Thoracic aorta (tissue), 2 donors: Measurements from ENCODE around the gene IQGAP1. TPM values are rescaled to one million over a fixed set of nuclear protein-coding genes. Genes with fewer than 3 reads are reported as not detected.

ENCODE experiments used
- ATAC-seq: fragments of 150-250 bp; one replicate; pipeline ENCODE4 v1.8.0; 2017; ENCODE audit warnings: low read depth; ENCODE audit not compliant: insufficient number of reproducible peaks, low FRiP score
- DNase-seq: peaks from one replicate; pipeline ENCODE4 v3.0.0-alpha.2; 2020; ENCODE audit warnings: low spot score
- H3K27ac ChIP-seq, 2 donors: fragments of 200-600 bp; sonication (generic); 1 replicate in 1 of 2; 2 replicates in 1 of 2; pipeline ENCODE4 v1.5.1; 2016; ENCODE audit warnings: mild to moderate bottlenecking in 2 of 2, moderate library complexity in 2 of 2
- H3K27me3 ChIP-seq: fragments of 200-600 bp; sonication (generic); replicated peaks from 2 replicates; pipeline ENCODE4 v1.6.0; 2016; ENCODE audit warnings: mild to moderate bottlenecking; ENCODE audit not compliant: insufficient read depth
- H3K36me3 ChIP-seq: fragments of 200-600 bp; sonication (generic); one replicate; pipeline ENCODE4 v1.5.1; 2016
- H3K4me1 ChIP-seq, 2 donors: fragments of 200-600 bp; sonication (generic); 1 replicate in 1 of 2; 2 replicates in 1 of 2; pipeline versions ENCODE4 v1.5.1 to v1.6.0; 2016; ENCODE audit warnings: low read depth in 2 of 2, mild to moderate bottlenecking in 1 of 2; ENCODE audit not compliant: control insufficient read depth in 1 of 2
- H3K4me3 ChIP-seq: fragments of 200-600 bp; sonication (generic); 2 replicates; pipeline ENCODE4 v1.5.1; 2016; ENCODE audit warnings: mild to moderate bottlenecking
- H3K9me3 ChIP-seq: fragments of 200-600 bp; sonication (generic); 2 replicates; pipeline ENCODE4 v1.5.1; 2016
- CTCF ChIP-seq: fragments of 200-600 bp; sonication (generic); IDR thresholded peaks from one replicate; pipeline ENCODE4 v1.5.1; 2019; ENCODE audit warnings: antibody characterized with exemption
- total RNA-seq, 2 donors: library from RNA; depleted of rRNA; stranded (reverse); fragments of >200 nt; gene quantifications; one replicate each; pipeline versions ENCODE4 v1.1.0 to v1.2.3, GENCODE V29; 2016

Gene IQGAP1
- total RNA-seq, 2 donors from 2014 or later = 280 to 340 TPM

DNA sequence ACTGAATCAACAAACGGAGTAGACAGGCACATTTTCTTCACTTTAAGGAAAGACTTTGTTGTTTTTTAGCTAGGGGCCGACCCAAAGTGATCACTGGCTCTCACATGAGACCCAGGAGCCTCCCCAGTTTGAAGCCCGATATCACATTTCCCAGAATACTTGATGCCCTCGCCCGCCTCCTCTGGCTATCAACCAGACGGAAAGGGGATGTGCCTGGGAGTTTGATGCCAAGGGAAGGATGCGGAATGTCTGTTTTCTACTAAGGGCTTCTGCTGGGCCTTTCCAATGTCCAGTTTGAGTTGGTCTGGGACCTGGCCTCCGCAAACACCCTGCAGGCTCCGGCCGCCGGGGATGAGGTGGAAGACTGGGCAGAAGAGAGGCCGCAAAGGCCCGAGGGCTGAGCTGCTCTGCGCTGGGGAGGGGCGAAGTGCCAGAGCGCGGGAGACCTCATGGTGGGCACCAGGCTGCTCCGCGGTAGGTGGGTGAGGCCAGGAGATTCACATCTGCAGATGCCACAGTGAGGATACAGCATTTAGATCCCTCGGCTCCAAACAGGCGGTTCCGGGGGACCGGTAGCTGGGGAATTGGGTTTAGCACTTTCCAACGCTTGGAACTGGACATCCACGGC, 36.4 kb upstream of the IQGAP1 start:
- Histone ChIP-seq H3K36me3 (no peaks in the 10 kb centered on the region), H3K27ac (no peak overlapping the region), H3K4me1 (peaks cover 0 to 11% of the 10 kb centered on the region in 2 donors), H3K27me3 (no peaks in the 10 kb centered on the region), H3K4me3 (peak overlapping the region; percentile 76), H3K9me3 (no peaks in the 10 kb centered on the region)
- DNase-seq (no peak), ATAC-seq (no peak)
- no peak for TF ChIP-seq CTCF

- TF ChIP-seq CTCF = no peak
- Histone ChIP-seq H3K4me1 (peaks cover 0 to 11% of the 10 kb centered on the region in 2 donors), H3K36me3 (no peaks in the 10 kb centered on the region), H3K27ac (peak within 1 kb of the TSS; percentile 26 to 42), H3K27me3 (no peaks in the 10 kb centered on the region), H3K9me3 (no peaks in the 10 kb centered on the region), H3K4me3 (peak within 1 kb of the TSS; percentile 76)
- DNase-seq = peak; percentile 72
- ATAC-seq = peak; percentile 99
Observed at GRCh38 chr15:90352107-90352893, 35.7 kb upstream of the IQGAP1 start, which contains the start of gene ZNF774. Gene ZNF774, plus strand, starts transcription at chr15:90352284. Its CDS starts 2,377 bp downstream, at chr15:90354661.

DNA sequence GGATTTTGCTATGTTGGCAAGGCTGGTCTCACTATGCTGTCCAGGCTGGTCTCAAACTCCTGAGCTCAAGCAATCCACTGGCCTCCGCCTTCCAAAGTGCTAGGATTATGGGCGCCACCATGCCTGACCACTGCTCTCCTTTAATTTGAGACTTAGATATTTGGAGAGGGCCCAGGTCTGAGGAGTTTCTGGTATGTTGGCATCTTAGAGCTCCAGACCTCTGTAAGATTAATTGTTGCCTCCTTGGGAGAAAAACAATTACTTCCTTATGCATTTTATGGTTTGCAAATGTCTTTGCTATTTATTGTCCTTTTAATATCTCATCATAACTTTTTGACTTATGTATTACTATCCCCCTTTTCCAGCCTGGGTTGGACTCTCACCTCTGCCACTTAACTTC, 33.1 kb upstream of the IQGAP1 start:
- H3K27me3 ChIP-seq = no peaks in the 10 kb centered on the region
- DNase-seq = no peak
- H3K27ac ChIP-seq = no peak overlapping the region
- no peaks in the 10 kb centered on the region for H3K9me3 ChIP-seq
- no peaks in the 10 kb centered on the region for H3K36me3 ChIP-seq
- TF ChIP-seq CTCF = no peak
- H3K4me1 ChIP-seq = peaks cover 0 to 11% of the 10 kb centered on the region in 2 donors
- no peak for ATAC-seq
- H3K4me3 ChIP-seq = no peak overlapping the region

DNA sequence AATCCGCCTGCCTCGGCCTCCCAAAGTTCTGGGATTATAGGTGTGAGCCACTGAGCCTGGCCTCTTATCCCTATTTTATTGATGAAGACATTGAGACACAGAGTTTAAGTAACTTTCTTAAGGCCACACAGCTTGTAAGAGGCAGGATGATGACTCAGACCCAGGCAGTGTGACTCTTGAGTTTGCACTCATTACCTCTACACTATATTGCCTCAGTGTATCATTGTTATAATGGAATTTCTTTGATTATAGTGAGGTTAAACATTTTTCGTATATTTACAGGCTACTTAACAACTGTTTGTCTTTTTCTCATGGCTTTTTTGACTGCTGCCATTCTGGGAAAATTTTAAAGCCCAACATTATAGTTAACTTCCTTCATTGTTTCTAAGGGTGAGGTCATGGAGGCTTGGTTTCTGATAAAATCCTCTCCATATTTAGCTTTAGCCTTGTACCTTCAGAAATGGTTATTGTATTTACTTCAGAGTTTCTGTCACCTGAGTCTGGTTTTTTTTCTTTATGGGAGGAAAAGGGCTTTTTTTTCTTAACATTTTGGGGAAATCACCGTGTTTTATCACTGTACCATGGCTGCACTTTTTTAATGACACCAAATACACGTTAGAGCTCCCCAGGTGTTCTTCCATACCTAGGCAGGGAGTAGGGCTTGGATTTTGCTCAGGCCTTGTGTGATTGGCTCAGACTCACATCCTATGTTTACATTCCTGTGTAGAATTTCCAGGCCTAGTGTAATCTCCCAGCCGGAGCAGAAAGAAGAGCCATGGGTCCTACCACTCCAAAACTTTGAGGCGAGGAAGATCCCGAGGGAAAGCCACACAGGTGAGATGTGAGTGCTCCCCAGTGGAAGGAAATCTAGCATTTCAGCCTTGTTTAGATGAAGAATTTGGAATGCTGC, 29.7 kb upstream of the IQGAP1 start:
- DNase-seq = no peak
- Histone ChIP-seq H3K4me3 (no peak overlapping the region), H3K4me1 (peaks cover 14 to 18% of the 10 kb centered on the region in 2 donors), H3K36me3 (no peaks in the 10 kb centered on the region), H3K9me3 (no peaks in the 10 kb centered on the region), H3K27me3 (no peaks in the 10 kb centered on the region), H3K27ac (no peak overlapping the region)
- ATAC-seq = no peak
- no peak for TF ChIP-seq CTCF
